Keratinocyte (primary cell): ENCODE measurements around the gene ANKRD31. TPM values are rescaled to one million over a fixed set of nuclear protein-coding genes. Genes with fewer than 3 reads are reported as not detected.

Source experiments
- DNase-seq: peaks from one replicate; pipeline ENCODE4 v3.0.0-alpha.2; 2011; ENCODE audit warnings: low read depth, missing footprints, low spot score
- FAIRE-seq: peaks from 2 replicates; lab custom pipeline; 2011; peaks lifted over from hg19 to GRCh38; lab: Jason Lieb, UNC
- H2AFZ ChIP-seq: 2 replicates; pipeline ENCODE4 v1.6.0; 2012; ENCODE audit warnings: low read length, control low read depth, inconsistent platforms; ENCODE audit not compliant: control insufficient read depth
- H3K27ac ChIP-seq: 2 replicates; pipeline ENCODE4 v1.5.1; 2011; ENCODE audit warnings: low read length; ENCODE audit not compliant: control insufficient read depth, insufficient read depth
- H3K27me3 ChIP-seq: 3 replicates; pipeline ENCODE4 v1.6.0; 2011; ENCODE audit warnings: low read length; ENCODE audit not compliant: control insufficient read depth, insufficient read depth; ENCODE audit errors: extremely low read depth
- H3K36me3 ChIP-seq, 2 experiments: 2 replicates in 1 of 2; 3 replicates in 1 of 2; pipeline ENCODE4 v1.5.1; 2011; ENCODE audit warnings: low read length in 2 of 2, mild to moderate bottlenecking in 1 of 2; ENCODE audit not compliant: control insufficient read depth in 2 of 2, insufficient read depth in 2 of 2; ENCODE audit errors: extremely low read depth in 1 of 2
- H3K4me1 ChIP-seq: 3 replicates; pipeline ENCODE4 v1.5.1; 2011; ENCODE audit warnings: low read length; ENCODE audit not compliant: control insufficient read depth, insufficient read depth; ENCODE audit errors: extremely low read depth
- H3K4me2 ChIP-seq: 3 replicates; pipeline ENCODE4 v1.6.0; 2011; ENCODE audit warnings: low read depth, low read length; ENCODE audit not compliant: control insufficient read depth, insufficient read depth; ENCODE audit errors: extremely low read depth
- H3K4me3 ChIP-seq, 3 experiments: fragments of 200-600 bp in 1 of 3; sonication (generic) in 1 of 3; 2 replicates in 2 of 3; 3 replicates in 1 of 3; pipeline ENCODE4 v1.5.1; 2011 to 2016; ENCODE audit warnings: low read length in 3 of 3, mild to moderate bottlenecking in 3 of 3, control low read depth in 2 of 3, inconsistent platforms in 1 of 3, low read depth in 1 of 3, mixed read lengths in 1 of 3, mixed run types in 1 of 3, moderate library complexity in 1 of 3; ENCODE audit not compliant: control insufficient read depth in 2 of 3, insufficient read depth in 2 of 3; ENCODE audit errors: extremely low read depth in 1 of 3
- H3K79me2 ChIP-seq: 2 replicates; pipeline ENCODE4 v1.6.0; 2012; ENCODE audit warnings: low read length; ENCODE audit not compliant: control insufficient read depth, insufficient read depth
- H3K9ac ChIP-seq: 3 replicates; pipeline ENCODE4 v1.6.0; 2011; ENCODE audit warnings: low read length; ENCODE audit not compliant: control insufficient read depth, insufficient read depth; ENCODE audit errors: extremely low read depth
- H3K9me1 ChIP-seq: 3 replicates; pipeline ENCODE4 v1.6.0; 2011; ENCODE audit warnings: low read length; ENCODE audit not compliant: control insufficient read depth, insufficient read depth; ENCODE audit errors: extremely low read depth
- H3K9me3 ChIP-seq: 2 replicates; pipeline ENCODE4 v1.5.1; 2012; ENCODE audit warnings: low read depth, low read length; ENCODE audit not compliant: control insufficient read depth
- H4K20me1 ChIP-seq: 3 replicates; pipeline ENCODE4 v1.6.0; 2011; ENCODE audit warnings: low read length; ENCODE audit not compliant: control insufficient read depth, insufficient read depth; ENCODE audit errors: extremely low read depth
- CTCF ChIP-seq, 3 experiments: IDR thresholded peaks in 1 of 3; conservative IDR thresholded peaks in 1 of 3; optimal IDR thresholded peaks in 1 of 3; 2 replicates in 2 of 3; 3 replicates in 1 of 3; pipeline versions ENCODE3 to v1.5.1; 2011; ENCODE audit warnings: low read length in 3 of 3, mild to moderate bottlenecking in 3 of 3, moderate library complexity in 2 of 3, control low read depth in 1 of 3, inconsistent platforms in 1 of 3; ENCODE audit not compliant: insufficient read depth in 2 of 3; ENCODE audit errors: extremely low read depth in 1 of 3
- EZH2 ChIP-seq: IDR thresholded peaks from one replicate; pipeline ENCODE4 v1.6.1; 2012; ENCODE audit warnings: inconsistent platforms, mild to moderate bottlenecking, low read length, moderate library complexity
- dilution Hi-C: fragments of 300-500 bp; cut with MboI; formaldehyde crosslinking; loops from one replicate; pipeline ENCODE4 v1.7.0; 2020; ENCODE audit warnings: low sequenced_read_pairs; ENCODE audit not compliant: extremely low pct_ligation_motif_present
- polyA plus RNA-seq, 5 experiments: library from polyadenylated mRNA; depleted of rRNA in 3 of 5; stranded (reverse) in 3 of 5; stranded (forward) in 1 of 5; unstranded in 1 of 5; fragments of >200 nt; gene quantifications; 1 replicate in 1 of 5; 2 replicates in 3 of 5; 3 replicates in 1 of 5; pipeline versions ENCODE4 v1.2.1 to v1.2.3, GENCODE V29; 2011 to 2012; ENCODE audit warnings: missing spikeins in 2 of 5, low read depth in 1 of 5, low replicate concordance in 1 of 5

ANKRD31 gene
- polyA plus RNA-seq, 1 donor (not counting 4 experiments of a cell fraction or from before 2014, with no cell fraction given), result 0.18 TPM

GRCh38 chr5:75199946-75200345, 36.7 kb downstream of the ANKRD31 start:
- dilution Hi-C loops, result no loop called here
- H3K27ac ChIP-seq, result no peak overlapping the region
- H4K20me1 ChIP-seq, result no peaks in the 10 kb centered on the region
- H3K4me2 ChIP-seq, result no peak overlapping the region
- peaks cover 4% of the 10 kb centered on the region for H3K4me1 ChIP-seq
- H3K9me1 ChIP-seq, result no peaks in the 10 kb centered on the region
- FAIRE-seq (no peak), DNase-seq (no peak)
- no peaks in the 10 kb centered on the region for H3K79me2 ChIP-seq
- TF ChIP-seq EZH2 (no peak), CTCF (optimal IDR thresholded peaks at IDR 0.05 in 1 of 3, IDR thresholded peaks at IDR 0.05 in 1 of 3, conservative IDR thresholded peaks at IDR 0.05 in 1 of 3; ENCODE audit: extremely low read depth in 1 of 3, insufficient read depth in 2 of 3, low read length in 3 of 3) (no peak)
- no peak overlapping the region for H3K9ac ChIP-seq
- H2AFZ ChIP-seq, result no peak overlapping the region
- no peaks in the 10 kb centered on the region for H3K9me3 ChIP-seq
- no peak overlapping the region for H3K4me3 ChIP-seq
- H3K36me3 ChIP-seq, result no peaks in the 10 kb centered on the region
- H3K27me3 ChIP-seq, result no peaks in the 10 kb centered on the region

DNA sequence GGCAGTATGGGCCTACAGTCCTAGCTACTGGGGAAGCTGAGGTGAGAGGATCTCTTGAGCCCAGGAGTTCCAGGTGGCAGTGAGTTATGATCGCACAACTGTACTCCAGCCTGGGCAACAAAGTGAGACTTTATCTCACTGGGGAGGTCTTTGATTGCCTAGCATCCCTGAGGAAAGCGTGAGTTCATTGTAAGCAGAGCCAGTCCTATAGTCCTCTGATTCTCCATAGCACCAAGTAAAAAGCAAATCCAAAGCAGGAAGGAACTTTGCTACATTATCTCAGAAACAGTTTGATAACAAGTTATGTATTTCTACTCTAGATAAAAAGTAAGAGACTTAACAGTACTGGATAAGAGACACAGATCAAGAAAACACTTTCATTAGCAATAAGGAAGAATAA, 37.6 kb downstream of the ANKRD31 start:
- Histone ChIP-seq H3K4me1 (peaks cover 4% of the 10 kb centered on the region), H2AFZ (no peak overlapping the region), H3K9me1 (no peaks in the 10 kb centered on the region), H3K79me2 (no peaks in the 10 kb centered on the region), H3K36me3 (no peaks in the 10 kb centered on the region), H3K9me3 (no peaks in the 10 kb centered on the region), H3K4me2 (no peak overlapping the region), H4K20me1 (no peaks in the 10 kb centered on the region), H3K4me3 (no peak overlapping the region), H3K27me3 (no peaks in the 10 kb centered on the region), H3K9ac (no peak overlapping the region), H3K27ac (no peak overlapping the region)
- no peak for TF ChIP-seq CTCF (optimal IDR thresholded peaks at IDR 0.05 in 1 of 3, IDR thresholded peaks at IDR 0.05 in 1 of 3, conservative IDR thresholded peaks at IDR 0.05 in 1 of 3; ENCODE audit: extremely low read depth in 1 of 3, insufficient read depth in 2 of 3, low read length in 3 of 3)
- no peak for TF ChIP-seq EZH2
- dilution Hi-C loops, result no loop called here
- FAIRE-seq (no peak), DNase-seq (no peak)
